ENCODE results near the gene KIF24. TPM values are rescaled to one million over a fixed set of nuclear protein-coding genes. Genes with fewer than 3 reads are reported as not detected.

KIF24 gene, protein sequence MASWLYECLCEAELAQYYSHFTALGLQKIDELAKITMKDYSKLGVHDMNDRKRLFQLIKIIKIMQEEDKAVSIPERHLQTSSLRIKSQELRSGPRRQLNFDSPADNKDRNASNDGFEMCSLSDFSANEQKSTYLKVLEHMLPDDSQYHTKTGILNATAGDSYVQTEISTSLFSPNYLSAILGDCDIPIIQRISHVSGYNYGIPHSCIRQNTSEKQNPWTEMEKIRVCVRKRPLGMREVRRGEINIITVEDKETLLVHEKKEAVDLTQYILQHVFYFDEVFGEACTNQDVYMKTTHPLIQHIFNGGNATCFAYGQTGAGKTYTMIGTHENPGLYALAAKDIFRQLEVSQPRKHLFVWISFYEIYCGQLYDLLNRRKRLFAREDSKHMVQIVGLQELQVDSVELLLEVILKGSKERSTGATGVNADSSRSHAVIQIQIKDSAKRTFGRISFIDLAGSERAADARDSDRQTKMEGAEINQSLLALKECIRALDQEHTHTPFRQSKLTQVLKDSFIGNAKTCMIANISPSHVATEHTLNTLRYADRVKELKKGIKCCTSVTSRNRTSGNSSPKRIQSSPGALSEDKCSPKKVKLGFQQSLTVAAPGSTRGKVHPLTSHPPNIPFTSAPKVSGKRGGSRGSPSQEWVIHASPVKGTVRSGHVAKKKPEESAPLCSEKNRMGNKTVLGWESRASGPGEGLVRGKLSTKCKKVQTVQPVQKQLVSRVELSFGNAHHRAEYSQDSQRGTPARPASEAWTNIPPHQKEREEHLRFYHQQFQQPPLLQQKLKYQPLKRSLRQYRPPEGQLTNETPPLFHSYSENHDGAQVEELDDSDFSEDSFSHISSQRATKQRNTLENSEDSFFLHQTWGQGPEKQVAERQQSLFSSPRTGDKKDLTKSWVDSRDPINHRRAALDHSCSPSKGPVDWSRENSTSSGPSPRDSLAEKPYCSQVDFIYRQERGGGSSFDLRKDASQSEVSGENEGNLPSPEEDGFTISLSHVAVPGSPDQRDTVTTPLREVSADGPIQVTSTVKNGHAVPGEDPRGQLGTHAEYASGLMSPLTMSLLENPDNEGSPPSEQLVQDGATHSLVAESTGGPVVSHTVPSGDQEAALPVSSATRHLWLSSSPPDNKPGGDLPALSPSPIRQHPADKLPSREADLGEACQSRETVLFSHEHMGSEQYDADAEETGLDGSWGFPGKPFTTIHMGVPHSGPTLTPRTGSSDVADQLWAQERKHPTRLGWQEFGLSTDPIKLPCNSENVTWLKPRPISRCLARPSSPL (N-terminal part only)
- total RNA-seq = 2.8 and 3.1 TPM in 2 replicates

DNA sequence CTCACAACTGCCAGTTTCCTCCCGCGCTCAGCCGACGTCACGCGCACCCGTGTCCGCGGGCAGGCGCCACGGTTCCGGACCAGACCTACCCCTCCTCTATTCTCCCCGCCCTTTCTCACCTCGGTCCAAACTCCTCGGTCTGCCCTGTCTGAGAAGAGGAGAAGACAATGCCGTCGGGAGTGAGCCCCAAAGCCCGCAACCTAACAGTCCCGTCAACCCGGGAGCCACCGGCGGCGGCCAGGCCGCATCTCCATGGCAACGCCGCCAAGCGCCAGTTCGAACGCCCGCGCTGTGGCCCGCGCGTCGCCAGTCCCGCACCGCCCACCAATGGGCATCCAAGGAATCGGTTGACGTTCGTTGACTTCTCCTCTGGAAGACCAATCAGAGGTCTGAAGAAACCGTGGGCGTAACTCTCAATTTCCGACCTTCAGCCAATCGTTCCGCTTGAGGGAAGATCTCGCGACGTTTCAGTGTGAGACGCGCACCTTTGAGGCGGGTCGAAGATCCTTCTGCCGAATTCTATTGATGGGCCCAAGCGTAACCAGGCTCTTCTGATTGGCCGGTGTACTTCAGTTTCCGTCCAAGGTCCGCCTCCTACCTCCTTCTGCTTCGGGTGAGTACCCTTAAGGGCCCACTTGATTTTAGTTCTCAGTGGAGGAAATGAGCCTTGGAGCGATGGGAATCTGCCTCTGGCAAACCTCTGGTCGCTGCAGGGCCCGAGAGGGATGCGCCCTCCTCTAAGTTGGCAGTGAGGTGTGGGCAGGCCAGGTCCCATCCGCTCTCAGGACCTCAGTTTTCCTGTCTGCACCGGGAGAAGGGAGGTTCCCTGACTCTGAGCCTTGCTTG is at the start of gene KIF24, which contains the start of gene NUDT2:
Gene KIF24, minus strand, starts transcription at position 282 of the 846 bp plus-strand sequence. CDS start 17,922 bp downstream, outside the sequence.
Gene NUDT2, plus strand, starts transcription at position 583 of the 846 bp plus-strand sequence. CDS start 9,471 bp downstream, outside the sequence.

DNA sequence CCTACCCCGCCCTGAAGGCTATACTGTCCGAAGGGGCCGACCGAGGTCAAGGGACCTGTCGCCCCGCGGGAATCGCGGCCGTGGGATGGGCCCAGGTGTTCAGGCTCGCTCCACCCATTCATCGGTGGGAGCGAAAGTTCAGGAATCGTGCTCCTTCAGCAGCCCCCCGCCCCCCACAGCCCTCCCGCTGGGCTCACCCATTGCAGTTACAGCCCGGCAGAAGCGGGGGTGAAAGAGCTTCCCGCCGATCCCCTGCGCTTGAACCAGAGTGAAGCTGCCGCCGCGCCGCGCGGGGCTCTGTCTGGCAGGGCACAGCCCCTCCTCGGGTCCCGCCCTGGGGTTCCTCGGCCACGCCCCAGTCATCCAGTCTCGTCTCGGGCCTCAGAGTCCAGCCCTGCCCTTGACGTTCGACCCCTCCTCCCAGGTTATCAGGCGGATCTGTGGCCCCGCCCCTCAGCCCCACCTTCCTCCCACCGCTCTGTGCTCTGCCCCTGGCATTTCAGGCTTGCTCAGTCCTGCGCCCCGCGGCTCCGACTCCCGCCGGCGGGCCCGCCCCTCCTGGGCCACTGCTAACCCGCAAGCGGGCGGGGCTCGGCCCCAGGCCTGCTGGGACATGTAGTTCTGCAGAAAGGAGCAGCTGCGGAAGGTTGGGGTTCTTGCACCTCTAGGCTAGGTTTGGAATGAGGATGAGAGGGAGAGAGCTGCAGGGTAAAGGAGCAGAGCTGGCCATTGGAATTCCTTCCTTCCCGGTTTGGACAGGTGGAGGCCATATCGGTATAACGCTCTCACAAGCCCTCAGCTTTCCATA is 47.7 kb upstream of the KIF24 start, which contains the start of gene MYORG:
Gene MYORG, minus strand, starts transcription at position 303 of the 808 bp plus-strand sequence. CDS start 3,955 bp downstream, outside the sequence.

Other genes with a start within 250 kb of the KIF24 start
- gene DCAF12, start 202.6 kb downstream of the KIF24 start, total RNA-seq = 22.7 and 24.1 TPM in 2 replicates
- 26.1 and 28.5 TPM in 2 replicates for gene UBAP1, start 150.2 kb downstream of the KIF24 start, total RNA-seq
- gene NUDT2, start 301 bp upstream of the KIF24 start, total RNA-seq = 43.4 and 48.1 TPM in 2 replicates
- 6.1 and 7.4 TPM in 2 replicates for gene MYORG, start 47.6 kb upstream of the KIF24 start, total RNA-seq
- 26.9 and 32.8 TPM in 2 replicates for gene FAM219A, start 129.3 kb upstream of the KIF24 start, total RNA-seq
- not detected in 2 replicates for gene DNAI1, start 129.5 kb upstream of the KIF24 start, total RNA-seq
- gene ENHO, start 193.7 kb upstream of the KIF24 start, total RNA-seq = not detected in 2 replicates

Measured in mammary microvascular endothelial cell (primary cell).